AG09319 (cell line): ENCODE measurements around the gene HEATR9.

Experiments
- DNase-seq: peaks from one replicate; pipeline ENCODE4 v3.0.0-alpha.2; 2010; ENCODE audit warnings: low read depth; ENCODE audit errors: extremely low read depth
- CTCF ChIP-seq: IDR thresholded peaks from 2 replicates; pipeline ENCODE4 v1.5.1; 2011; ENCODE audit warnings: low read depth, mild to moderate bottlenecking, inconsistent platforms, low read length, moderate library complexity

Gene HEATR9

DNA sequence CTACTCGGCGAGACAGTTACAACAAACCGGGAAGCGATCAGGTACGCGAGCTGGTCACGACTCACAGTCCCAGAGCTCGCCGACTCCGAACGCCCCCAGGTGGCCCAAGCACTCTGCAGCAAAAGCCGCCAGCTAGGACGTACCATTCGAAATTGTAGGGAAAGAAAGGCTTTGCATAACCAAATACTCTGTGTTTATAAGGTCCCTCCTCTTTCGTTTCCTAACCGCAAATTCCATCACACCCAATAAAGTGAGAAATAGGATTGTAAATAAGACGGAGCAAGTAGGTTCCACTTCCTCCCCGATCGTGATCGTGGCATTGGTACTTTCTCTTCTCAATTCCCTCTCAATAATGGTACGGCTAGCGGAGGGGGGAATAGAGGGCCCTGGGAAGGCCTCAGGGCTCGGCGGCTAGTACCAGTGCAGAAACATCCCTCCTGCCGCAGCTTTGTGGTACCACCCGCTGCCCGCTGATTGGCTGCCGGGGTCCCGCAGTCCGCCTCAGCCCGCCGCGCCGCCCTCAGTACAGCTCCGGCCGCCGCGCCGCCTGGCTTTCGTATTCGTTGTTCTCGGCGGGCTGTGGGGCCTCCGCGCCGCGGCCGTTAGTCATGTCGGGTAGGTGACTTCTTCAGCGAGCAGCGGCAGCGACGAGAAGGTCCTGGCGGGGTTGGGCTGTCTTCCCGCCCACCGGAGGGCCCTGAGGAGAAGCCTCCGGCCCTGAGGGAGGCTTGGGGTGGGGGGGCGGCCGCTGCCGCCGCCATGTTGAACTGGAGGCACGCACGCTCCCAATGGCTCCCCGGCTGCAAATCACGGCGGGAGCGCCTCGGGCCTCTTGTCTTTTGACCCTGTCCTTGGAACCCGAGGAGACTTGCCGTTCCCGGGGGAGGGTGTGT lies 59.5 kb downstream of the HEATR9 start, which contains the start of gene TAF15:
TAF15 (plus strand) TSS at position 523 of the 893 bp plus-strand sequence; CDS start at position 609, 86 bp downstream.
- peak; percentile 89 for TF ChIP-seq CTCF
- peak; percentile 98 for DNase-seq

GRCh38 chr17:35808240-35808961 lies 60.3 kb downstream of the HEATR9 start:
- no peak for TF ChIP-seq CTCF
- no peak for DNase-seq

DNA sequence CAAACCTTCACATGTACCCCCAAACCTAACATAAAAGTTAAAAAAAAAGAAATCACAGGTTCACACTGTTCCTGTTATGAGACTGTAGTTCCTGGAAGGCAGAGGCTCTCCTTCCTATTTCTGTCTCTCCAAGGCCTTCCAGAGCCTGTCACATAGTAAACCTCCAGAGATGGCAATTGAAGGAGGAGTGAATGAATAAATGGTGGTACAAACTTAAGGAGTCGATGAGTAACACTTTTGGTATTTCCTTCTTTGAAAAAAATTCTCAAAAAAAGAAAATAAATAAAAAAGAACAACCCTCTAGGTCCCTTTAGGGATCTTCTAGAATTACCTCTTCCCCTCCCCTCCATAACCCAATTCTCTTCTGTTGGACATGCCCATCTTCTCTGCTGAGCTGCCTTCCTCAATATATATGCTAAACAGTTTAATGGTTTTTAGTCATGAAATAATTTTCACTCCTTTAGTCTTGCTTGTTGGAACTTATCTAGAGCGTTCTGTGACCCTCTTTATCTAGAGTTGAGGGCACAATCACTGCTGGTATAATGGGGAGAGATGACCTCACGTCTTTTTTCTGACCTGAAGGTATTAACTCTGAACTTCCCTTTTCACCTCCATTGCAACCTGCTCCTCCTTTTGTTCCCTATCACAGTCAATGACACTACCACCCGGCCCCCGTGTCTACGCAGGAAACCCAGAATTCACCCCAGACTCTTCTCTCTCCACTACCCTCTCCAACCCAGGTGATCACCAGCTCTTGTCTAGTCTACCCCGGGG lies 61.1 kb downstream of the HEATR9 start:
- TF ChIP-seq CTCF = no peak
- no peak for DNase-seq
